ENCODE measurements around the gene CD163. TPM values are rescaled to one million over a fixed set of nuclear protein-coding genes. Genes with fewer than 3 reads are reported as not detected.

Gene CD163
- total and polyA plus RNA-seq, 2 donors (not counting 1 experiment from before 2014, with no cell fraction given): 0.03 TPM; not detected in 1

DNA sequence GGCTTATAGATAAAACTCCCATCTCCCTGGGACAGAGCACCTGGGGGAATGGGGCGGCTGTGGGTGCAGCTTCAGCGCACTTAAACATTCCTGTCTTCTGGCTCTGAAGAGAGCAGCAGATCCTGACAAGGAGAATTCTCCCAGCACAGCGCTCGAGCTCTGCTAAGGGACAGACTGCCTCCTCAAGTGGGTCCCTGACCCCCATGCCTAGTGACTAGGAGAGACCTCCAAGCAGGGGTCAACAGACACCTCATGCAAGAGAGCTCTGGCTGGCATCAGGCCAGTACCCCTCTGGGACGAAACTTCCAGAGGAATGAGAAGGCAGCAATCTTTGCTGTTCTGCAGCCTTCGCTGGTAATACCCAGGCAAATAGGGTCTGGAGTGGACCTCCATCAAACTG is 31.5 kb downstream of the CD163 start:
- no peak overlapping the region for H3K27ac ChIP-seq (ENCODE audit: insufficient read depth, low read length)
- H3K4me1 ChIP-seq (ENCODE audit: control insufficient read depth, extremely low read depth, insufficient read depth, low read length): no peaks in the 10 kb centered on the region
- no peaks in the 10 kb centered on the region for H4K20me1 ChIP-seq (ENCODE audit: control insufficient read depth, extremely low read depth, insufficient read depth, low read length)
- no peak for TF ChIP-seq EZH2 (IDR thresholded peaks at IDR 0.05; ENCODE audit: low read length, missing control alignments)
- TF ChIP-seq CTCF (conservative IDR thresholded peaks at IDR 0.05 in 1 of 2, IDR thresholded peaks at IDR 0.05 in 1 of 2; ENCODE audit: low read depth in 1 of 2, low read length in 2 of 2): no peak
- no peak overlapping the region for H2AFZ ChIP-seq (ENCODE audit: low read length)
- no peaks in the 10 kb centered on the region for H3K27me3 ChIP-seq (ENCODE audit: control insufficient read depth, insufficient read depth, low read length)
- H3K9ac ChIP-seq (ENCODE audit: insufficient read depth, low read length): no peak overlapping the region
- H3K9me3 ChIP-seq (ENCODE audit: control insufficient read depth, insufficient read depth, low read depth, low read length): no peaks in the 10 kb centered on the region
- DNase-seq (ENCODE audit: low read depth in 2 of 2): no peak
- H3K4me3 ChIP-seq (replicated peaks in 1 of 4; ENCODE audit: control extremely low read depth in 1 of 4, insufficient read depth in 1 of 4, low read depth in 3 of 4, low read length in 4 of 4): no peak overlapping the region
- no peaks in the 10 kb centered on the region for H3K79me2 ChIP-seq (ENCODE audit: control insufficient read depth, insufficient read depth, low read length)
- H3K4me2 ChIP-seq (ENCODE audit: extremely low read depth, insufficient read depth, low read length): no peak overlapping the region
- H3K36me3 ChIP-seq (ENCODE audit: control insufficient read depth, insufficient read depth, low read length): no peaks in the 10 kb centered on the region

GRCh38 chr12:7460375-7461259 is 43.0 kb downstream of the CD163 start:
- Histone ChIP-seq H3K4me3 (replicated peaks in 1 of 4; ENCODE audit: control extremely low read depth in 1 of 4, insufficient read depth in 1 of 4, low read depth in 3 of 4, low read length in 4 of 4) (no peak overlapping the region), H4K20me1 (ENCODE audit: control insufficient read depth, extremely low read depth, insufficient read depth, low read length) (no peaks in the 10 kb centered on the region), H3K9ac (ENCODE audit: insufficient read depth, low read length) (no peak overlapping the region), H3K9me3 (ENCODE audit: control insufficient read depth, insufficient read depth, low read depth, low read length) (no peaks in the 10 kb centered on the region), H3K27ac (ENCODE audit: insufficient read depth, low read length) (no peak overlapping the region), H3K79me2 (ENCODE audit: control insufficient read depth, insufficient read depth, low read length) (no peaks in the 10 kb centered on the region), H2AFZ (ENCODE audit: low read length) (no peak overlapping the region), H3K27me3 (ENCODE audit: control insufficient read depth, insufficient read depth, low read length) (no peaks in the 10 kb centered on the region), H3K36me3 (ENCODE audit: control insufficient read depth, insufficient read depth, low read length) (no peaks in the 10 kb centered on the region), H3K4me2 (ENCODE audit: extremely low read depth, insufficient read depth, low read length) (no peak overlapping the region), H3K4me1 (ENCODE audit: control insufficient read depth, extremely low read depth, insufficient read depth, low read length) (no peaks in the 10 kb centered on the region)
- DNase-seq (ENCODE audit: low read depth in 2 of 2): peak; percentile 23 to 65
- TF ChIP-seq CTCF (conservative IDR thresholded peaks at IDR 0.05 in 1 of 2, IDR thresholded peaks at IDR 0.05 in 1 of 2; ENCODE audit: low read depth in 1 of 2, low read length in 2 of 2): peak; percentile 92 to 97
- TF ChIP-seq EZH2 (IDR thresholded peaks at IDR 0.05; ENCODE audit: low read length, missing control alignments): no peak

DNA sequence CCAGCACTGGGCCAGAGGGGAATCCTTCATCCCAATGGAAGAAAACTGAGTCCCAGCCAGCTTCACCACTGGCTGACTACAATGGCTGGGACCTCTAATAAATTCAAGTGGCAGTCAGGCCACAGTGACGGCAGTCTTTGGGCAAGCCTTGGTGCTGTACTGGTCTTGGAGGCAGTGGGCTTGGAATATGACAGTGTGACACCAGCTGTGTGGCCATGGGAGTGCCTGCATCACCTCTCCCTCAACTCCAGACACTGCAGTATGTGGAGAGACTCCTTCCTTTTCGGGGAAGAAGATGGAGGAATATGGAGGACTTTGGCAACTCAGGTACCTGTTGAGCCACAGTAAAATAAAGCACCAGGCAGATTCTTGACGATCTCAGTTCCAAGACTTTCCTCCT is 43.6 kb downstream of the CD163 start:
- no peaks in the 10 kb centered on the region for H3K36me3 ChIP-seq (ENCODE audit: control insufficient read depth, insufficient read depth, low read length)
- no peaks in the 10 kb centered on the region for H4K20me1 ChIP-seq (ENCODE audit: control insufficient read depth, extremely low read depth, insufficient read depth, low read length)
- no peak overlapping the region for H3K27ac ChIP-seq (ENCODE audit: insufficient read depth, low read length)
- no peaks in the 10 kb centered on the region for H3K4me1 ChIP-seq (ENCODE audit: control insufficient read depth, extremely low read depth, insufficient read depth, low read length)
- no peak overlapping the region for H2AFZ ChIP-seq (ENCODE audit: low read length)
- DNase-seq (ENCODE audit: low read depth in 2 of 2): no peak
- TF ChIP-seq CTCF (conservative IDR thresholded peaks at IDR 0.05 in 1 of 2, IDR thresholded peaks at IDR 0.05 in 1 of 2; ENCODE audit: low read depth in 1 of 2, low read length in 2 of 2) (no peak), EZH2 (IDR thresholded peaks at IDR 0.05; ENCODE audit: low read length, missing control alignments) (no peak)
- no peaks in the 10 kb centered on the region for H3K9me3 ChIP-seq (ENCODE audit: control insufficient read depth, insufficient read depth, low read depth, low read length)
- no peaks in the 10 kb centered on the region for H3K79me2 ChIP-seq (ENCODE audit: control insufficient read depth, insufficient read depth, low read length)
- H3K27me3 ChIP-seq (ENCODE audit: control insufficient read depth, insufficient read depth, low read length): no peaks in the 10 kb centered on the region
- H3K4me2 ChIP-seq (ENCODE audit: extremely low read depth, insufficient read depth, low read length): no peak overlapping the region
- H3K9ac ChIP-seq (ENCODE audit: insufficient read depth, low read length): no peak overlapping the region
- no peak overlapping the region for H3K4me3 ChIP-seq (replicated peaks in 1 of 4; ENCODE audit: control extremely low read depth in 1 of 4, insufficient read depth in 1 of 4, low read depth in 3 of 4, low read length in 4 of 4)

Measured in fibroblast of lung (primary cell).